Measurements from ENCODE around the gene ADGRA3. TPM values are rescaled to one million over a fixed set of nuclear protein-coding genes. Genes with fewer than 3 reads are reported as not detected.

ADGRA3 gene
- total and polyA plus RNA-seq, 2 donors (not counting 3 experiments of a cell fraction or from before 2014, with no cell fraction given): 17.2 to 36.2 TPM

- no peak overlapping the region for H3K27ac ChIP-seq (ENCODE audit: insufficient read depth, low read depth, low read length)
- dilution Hi-C loops (cut with MboI; ENCODE audit: extremely low pct_ligation_motif_present, low sequenced_read_pairs) (no loop called here), intact Hi-C loops (cut with micrococcal nuclease) (no loop called here)
- H4K20me1 ChIP-seq (replicated peaks; ENCODE audit: control insufficient read depth, extremely low read depth, insufficient read depth, low read length): no peaks in the 10 kb centered on the region
- no peaks in the 10 kb centered on the region for H3K27me3 ChIP-seq (ENCODE audit: control insufficient read depth in 2 of 2, insufficient read depth in 2 of 2, low read length in 2 of 2)
- FAIRE-seq (no peak), DNase-seq (ENCODE audit: low read depth, low spot score) (no peak)
- peaks cover 0 to 3% of the 10 kb centered on the region in 2 experiments for H3K36me3 ChIP-seq (ENCODE audit: control insufficient read depth in 2 of 2, extremely low read depth in 1 of 2, insufficient read depth in 2 of 2, low read length in 2 of 2)
- no peaks in the 10 kb centered on the region for H3K79me2 ChIP-seq (ENCODE audit: control insufficient read depth, insufficient read depth, low read length)
- BruUV-seq (replicated peaks): no TSS peak
- CTCF ChIA-PET: interaction anchor here (1.4 kb wide), 1 partner anchor 630 kb away, joined by 3 read pairs; no protein-coding TSS in a partner anchor
- H2AFZ ChIP-seq (ENCODE audit: low read depth, low read length): no peak overlapping the region
- TF ChIP-seq CTCF (IDR thresholded peaks at IDR 0.05; ENCODE audit: extremely low read depth in 1 of 2, insufficient read depth in 1 of 2, low read depth in 1 of 2, low read length in 2 of 2) (no peak), MAX (IDR thresholded peaks at IDR 0.05; ENCODE audit: insufficient read depth, insufficient read length) (no peak), POLR2A (IDR thresholded peaks at IDR 0.05; ENCODE audit: low read depth, low read length) (no peak), POLR2AphosphoS5 (IDR thresholded peaks at IDR 0.05; ENCODE audit: insufficient read depth, low read depth, low read length) (no peak), FOS (IDR thresholded peaks at IDR 0.05; ENCODE audit: borderline replicate concordance, insufficient read depth, low read length) (no peak), EZH2 (IDR thresholded peaks at IDR 0.05; ENCODE audit: borderline replicate concordance, low read depth, low read length, severe bottlenecking) (no peak), MYC (IDR thresholded peaks at IDR 0.05; ENCODE audit: low read depth, low read length) (no peak)
- H3K4me3 ChIP-seq (replicated peaks in 1 of 3; ENCODE audit: insufficient read depth in 1 of 3, low read depth in 1 of 3, low read length in 3 of 3): no peak overlapping the region
- H3K4me1 ChIP-seq (ENCODE audit: control insufficient read depth, extremely low read depth, insufficient read depth, low read length): peaks cover 12% of the 10 kb centered on the region
- no peak overlapping the region for H3K9ac ChIP-seq (replicated peaks; ENCODE audit: extremely low read depth, insufficient read depth, low read length)
- POLR2A ChIA-PET: no interaction called here
- no peak overlapping the region for H3K4me2 ChIP-seq (ENCODE audit: insufficient read depth, low read length)
- no peaks in the 10 kb centered on the region for H3K9me1 ChIP-seq (replicated peaks; ENCODE audit: control insufficient read depth, extremely low read depth, insufficient read depth, low read length)
- H3K9me3 ChIP-seq (replicated peaks; ENCODE audit: control insufficient read depth, insufficient read depth, low read length): no peaks in the 10 kb centered on the region
Measured at GRCh38 chr4:22420291-22420690, 95.6 kb downstream of the ADGRA3 start.

Data from endothelial cell of umbilical vein (primary cell).